Tongue (tissue), 2 donors: ENCODE data around the gene SLC41A1. TPM values are rescaled to one million over a fixed set of nuclear protein-coding genes. Genes with fewer than 3 reads are reported as not detected.
A peak's percentile ranks its signal among the peaks of the same experiment; 100 is the strongest.
"Not testable (repeated sequence)": the region's sequence is repeated elsewhere in the genome, so short reads cannot be mapped to it uniquely, and the experiment has no call there.

Experiments
- DNase-seq: peaks from one replicate; pipeline ENCODE4 v3.0.0-alpha.2; 2015
- total RNA-seq: library from RNA; depleted of rRNA; stranded (reverse); fragments of >200 nt; gene quantifications from one replicate; pipeline ENCODE4 v1.2.3, GENCODE V29; 2014

The SLC41A1 gene
- 43.6 TPM for total RNA-seq

- DNase-seq = peak; percentile 97
Measured at GRCh38 chr1:205812878-205813754, at the start of gene SLC41A1. SLC41A1 (minus strand) TSS chr1:205813198; CDS start chr1:205810441, 2,757 bp downstream.

- no peak for DNase-seq
Measured at GRCh38 chr1:205861540-205861939, 48.5 kb upstream of the SLC41A1 start.

GRCh38 chr1:205858141-205858961, 45.4 kb upstream of the SLC41A1 start:
- DNase-seq = no peak

- DNase-seq = not testable (repeated sequence)
Measured at GRCh38 chr1:205857501-205857900, 44.5 kb upstream of the SLC41A1 start.

GRCh38 chr1:205856433-205856832, 43.4 kb upstream of the SLC41A1 start:
- DNase-seq = no peak

DNA sequence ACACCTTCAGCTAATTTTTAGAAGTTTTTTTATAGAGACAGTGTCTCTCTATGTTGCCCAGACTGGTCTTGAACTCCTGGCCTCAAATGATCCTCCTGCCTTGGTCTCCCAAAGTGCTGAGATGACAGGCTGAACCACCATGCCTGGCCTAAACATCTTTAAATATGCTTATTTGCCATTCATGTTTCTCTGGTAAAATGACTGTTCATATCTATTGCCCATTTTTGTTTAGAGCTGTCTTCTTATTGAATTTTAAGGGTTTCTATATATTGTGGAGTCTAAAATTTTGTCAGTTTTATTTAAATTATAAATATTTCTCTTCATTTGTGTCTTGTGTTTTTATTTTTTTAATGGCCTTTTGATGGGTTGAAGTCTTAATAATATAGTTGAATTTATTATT, 40.0 kb upstream of the SLC41A1 start:
- no peak for DNase-seq

DNA sequence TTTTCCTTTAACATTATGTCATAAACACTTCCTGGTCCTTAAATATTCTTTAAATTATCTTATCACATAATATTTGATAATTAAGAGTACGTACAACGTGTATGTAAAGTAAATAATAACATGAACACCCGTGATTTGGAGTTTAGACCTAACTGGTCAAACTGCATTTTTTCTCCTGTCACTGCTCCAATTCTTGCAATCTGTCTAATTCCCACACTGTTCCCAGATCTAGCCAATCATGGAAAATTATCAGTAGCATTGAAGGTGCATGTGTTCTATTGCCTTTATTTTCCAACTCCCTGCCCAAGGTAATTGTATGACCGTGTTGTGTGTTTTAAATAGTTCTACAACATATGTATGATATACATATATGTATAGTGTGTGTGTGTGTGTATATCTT, 39.0 kb upstream of the SLC41A1 start:
- DNase-seq = no peak

DNA sequence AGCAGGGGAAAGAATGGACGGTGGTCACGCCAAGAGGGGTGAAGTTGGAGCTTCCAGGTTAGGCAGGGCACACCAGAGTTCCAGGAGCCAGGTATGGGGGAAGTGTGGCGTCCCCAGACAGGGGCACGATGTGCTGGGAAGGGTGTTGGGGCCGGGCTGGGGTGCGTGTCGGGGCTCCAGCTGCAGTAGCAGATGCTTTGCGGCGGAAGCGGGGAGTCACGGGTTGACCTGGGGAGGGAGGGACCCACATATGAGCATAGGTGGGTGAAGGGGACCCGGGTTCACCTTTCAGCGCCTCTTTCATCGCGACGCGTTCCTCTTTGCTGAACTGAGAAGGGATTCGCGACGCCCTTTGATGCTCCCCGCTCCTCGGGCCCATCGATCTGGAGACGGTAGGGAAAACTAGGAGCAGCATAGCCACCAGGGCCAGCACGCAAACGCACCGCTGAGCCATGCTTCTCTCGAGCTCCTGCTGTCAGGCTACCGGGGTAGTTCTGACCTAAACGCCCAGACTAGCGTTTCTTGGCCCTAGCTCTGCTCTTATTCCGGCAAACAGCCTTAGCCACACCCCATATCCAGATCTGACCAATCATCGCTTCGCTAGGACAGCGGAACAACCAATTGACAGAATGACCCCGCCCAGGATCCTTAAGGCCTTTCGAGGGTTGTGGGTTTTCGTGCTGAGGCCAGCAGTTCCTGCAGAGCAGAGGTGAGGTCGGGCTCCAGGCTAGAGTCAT, 36.8 kb upstream of the SLC41A1 start, which contains the start of gene PM20D1:
TSS of gene PM20D1 (minus strand) at position 514 of the 737 bp plus-strand sequence. CDS start at position 454, 60 bp downstream.
- DNase-seq = peak; percentile 79

- DNase-seq = peak; percentile 79
Measured at GRCh38 chr1:205843036-205843859, 30.2 kb upstream of the SLC41A1 start.

- DNase-seq = no peak
Measured at GRCh38 chr1:205842229-205842628, 29.2 kb upstream of the SLC41A1 start.

DNA sequence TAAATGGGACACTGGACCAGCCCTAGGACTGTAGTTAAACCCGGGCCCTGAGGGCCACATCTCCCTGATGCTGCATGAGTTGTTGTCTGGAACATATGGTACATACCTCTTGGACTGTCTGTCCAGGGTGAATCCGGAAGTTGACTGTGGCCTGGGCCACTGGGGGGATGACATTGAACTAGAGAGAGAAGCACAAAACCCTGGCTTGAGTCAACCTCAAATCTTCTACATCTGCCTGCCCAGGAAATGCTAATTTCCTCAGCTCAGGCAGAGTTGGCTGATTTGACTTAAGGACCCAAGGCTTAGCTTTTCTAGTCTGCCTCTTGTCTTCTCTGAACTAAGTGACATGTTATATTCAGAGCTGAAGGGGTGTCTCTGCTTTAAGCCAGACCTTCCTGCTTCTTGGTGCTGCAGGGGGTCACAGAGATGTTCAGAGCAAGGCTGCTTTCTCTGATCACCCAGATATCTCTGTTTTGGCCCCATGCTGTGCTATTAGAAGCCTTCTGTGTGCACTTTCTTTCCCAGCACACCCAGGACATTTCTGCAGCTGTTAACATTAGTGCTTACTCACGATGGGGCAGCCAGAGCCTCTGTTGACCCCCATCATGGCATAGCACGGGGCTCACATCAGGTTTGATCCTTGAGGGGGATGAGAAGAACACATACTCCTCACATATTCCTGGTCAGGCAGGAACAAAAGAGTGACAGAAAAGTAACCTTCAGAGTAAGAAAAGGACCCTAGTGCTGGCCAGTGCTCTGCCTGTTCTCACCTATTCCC, 27.3 kb upstream of the SLC41A1 start:
- no peak for DNase-seq

- DNase-seq = no peak
Measured at GRCh38 chr1:205837382-205837970, 24.5 kb upstream of the SLC41A1 start.

GRCh38 chr1:205834751-205835150, 21.8 kb upstream of the SLC41A1 start:
- no peak for DNase-seq

GRCh38 chr1:205832326-205832751, 19.3 kb upstream of the SLC41A1 start:
- DNase-seq = no peak

DNA sequence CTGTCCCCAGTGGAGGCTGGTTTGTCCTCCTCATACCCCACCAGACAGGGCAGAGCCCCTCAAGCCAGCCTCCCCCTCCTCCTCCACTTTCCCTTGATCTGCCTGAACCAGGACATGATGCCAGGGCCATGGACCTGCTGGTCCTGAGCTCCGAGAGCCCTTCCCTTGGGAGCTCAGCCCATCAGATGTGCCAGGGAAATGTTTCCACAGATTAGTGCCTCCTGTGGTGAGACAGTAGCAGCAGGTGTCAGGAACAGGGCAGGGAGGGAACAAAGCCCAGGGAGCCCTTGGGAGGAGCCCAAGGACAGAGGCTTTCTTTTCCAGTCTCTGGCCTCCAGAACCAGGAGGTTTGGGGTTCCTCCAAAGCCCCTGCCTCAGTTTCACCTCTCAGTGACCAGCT, 14.6 kb upstream of the SLC41A1 start:
- no peak for DNase-seq

DNA sequence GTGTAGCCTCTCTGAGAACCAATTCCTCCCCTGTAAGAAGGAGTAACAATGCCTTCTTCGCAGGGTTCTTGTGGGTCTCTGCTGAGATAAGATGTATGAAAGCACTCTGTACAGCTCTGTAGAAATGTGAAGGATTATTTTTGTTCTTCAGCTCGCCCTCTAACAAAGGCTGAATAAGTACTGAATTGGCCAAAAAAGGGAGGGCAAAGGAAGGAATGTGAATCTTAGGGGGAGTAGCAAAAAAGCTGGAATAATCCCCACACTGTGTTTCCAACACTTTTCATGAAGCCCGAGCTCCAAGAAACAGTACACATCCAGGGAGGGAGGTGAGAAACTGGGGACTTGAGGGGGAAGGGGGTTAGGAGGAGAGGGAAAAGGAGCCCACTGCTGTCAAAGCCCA, 14.0 kb upstream of the SLC41A1 start:
- no peak for DNase-seq

GRCh38 chr1:205826016-205826806, 13.2 kb upstream of the SLC41A1 start:
- no peak for DNase-seq

DNA sequence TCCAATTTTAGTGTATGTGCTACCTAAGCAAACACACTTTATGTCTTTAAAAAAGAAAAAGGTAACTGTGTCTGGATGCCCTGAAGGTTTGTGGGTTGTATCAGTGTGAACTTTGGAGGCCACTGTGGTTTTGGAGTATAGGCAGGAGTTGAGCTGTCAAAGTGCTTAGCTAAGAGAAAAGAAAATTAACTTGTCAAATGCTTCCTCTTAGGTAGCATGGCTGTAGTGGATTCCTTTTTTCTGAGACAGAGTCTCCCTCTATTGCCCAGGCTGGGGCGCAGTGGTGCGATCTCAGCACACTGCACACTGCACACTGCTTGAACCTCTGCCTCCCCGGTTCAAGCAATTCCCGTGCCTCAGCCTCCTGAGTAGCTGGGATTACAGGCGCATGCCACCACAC, 11.2 kb upstream of the SLC41A1 start:
- DNase-seq = no peak

DNA sequence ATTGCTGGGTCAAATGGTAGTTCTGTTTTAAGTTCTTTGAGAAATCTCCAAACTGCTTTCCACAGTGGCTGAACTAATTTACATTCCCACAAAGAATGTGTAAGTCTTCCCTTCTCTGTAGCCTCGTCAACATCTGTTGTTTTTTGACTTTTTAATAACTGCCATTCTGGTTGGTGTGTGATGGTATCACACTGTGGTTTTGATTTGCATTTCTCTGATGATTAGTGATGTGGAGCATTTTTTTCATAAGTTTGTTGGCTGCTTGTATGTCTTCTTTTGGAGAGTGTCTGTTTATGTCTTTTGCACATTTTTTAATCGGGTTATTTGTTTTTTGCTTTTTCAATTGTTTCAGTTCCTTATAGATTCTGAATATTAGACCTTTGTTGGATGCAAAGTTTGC, 10.3 kb upstream of the SLC41A1 start:
- DNase-seq = not testable (repeated sequence)
